Measurements from ENCODE around the gene MYLK4. TPM values are rescaled to one million over a fixed set of nuclear protein-coding genes. Genes with fewer than 3 reads are reported as not detected.

MYLK4 gene
- polyA plus RNA-seq, 1 donor from 2014 or later, result 1.3 TPM

GRCh38 chr6:2630891-2631571 is 119.7 kb downstream of the MYLK4 start:
- Histone ChIP-seq H3K4me3 (ENCODE audit: low read length) (no peak overlapping the region), H3K27ac (ENCODE audit: low read length) (no peak overlapping the region), H4K20me1 (ENCODE audit: insufficient read depth) (no peaks in the 10 kb centered on the region), H2AFZ (ENCODE audit: low read depth, low read length) (no peak overlapping the region), H3K9me2 (ENCODE audit: insufficient read depth, low read length) (no peaks in the 10 kb centered on the region), H3F3A (ENCODE audit: insufficient read depth, low read length, poor library complexity, severe bottlenecking) (no peaks in the 10 kb centered on the region), H3K4me2 (ENCODE audit: low read length) (no peak overlapping the region), H3K27me3 (ENCODE audit: insufficient read depth, low read depth, low read length) (no peaks in the 10 kb centered on the region), H3K9me3 (ENCODE audit: low read length) (no peaks in the 10 kb centered on the region), H3K9ac (ENCODE audit: low read length) (no peak overlapping the region), H3K79me2 (replicated peaks; ENCODE audit: insufficient read depth, low read length) (no peaks in the 10 kb centered on the region), H3K36me3 (ENCODE audit: insufficient read depth, low read length) (no peaks in the 10 kb centered on the region)
- TF ChIP-seq MXI1 (conservative IDR thresholded peaks at IDR 0.05; ENCODE audit: poor library complexity, severe bottlenecking), result no peak
- no peak for TF ChIP-seq REST (IDR thresholded peaks at IDR 0.05; ENCODE audit: borderline replicate concordance)

GRCh38 chr6:2630359-2630758 is 120.4 kb downstream of the MYLK4 start:
- no peak overlapping the region for H3K27ac ChIP-seq (ENCODE audit: low read length)
- no peak overlapping the region for H3K9ac ChIP-seq (ENCODE audit: low read length)
- no peak overlapping the region for H2AFZ ChIP-seq (ENCODE audit: low read depth, low read length)
- H3K4me3 ChIP-seq (ENCODE audit: low read length), result no peak overlapping the region
- no peaks in the 10 kb centered on the region for H3K9me2 ChIP-seq (ENCODE audit: insufficient read depth, low read length)
- no peaks in the 10 kb centered on the region for H3F3A ChIP-seq (ENCODE audit: insufficient read depth, low read length, poor library complexity, severe bottlenecking)
- H3K36me3 ChIP-seq (ENCODE audit: insufficient read depth, low read length), result no peaks in the 10 kb centered on the region
- no peaks in the 10 kb centered on the region for H3K27me3 ChIP-seq (ENCODE audit: insufficient read depth, low read depth, low read length)
- H3K79me2 ChIP-seq (replicated peaks; ENCODE audit: insufficient read depth, low read length), result no peaks in the 10 kb centered on the region
- no peak overlapping the region for H3K4me2 ChIP-seq (ENCODE audit: low read length)
- TF ChIP-seq EZH2 (IDR thresholded peaks at IDR 0.05; ENCODE audit: borderline replicate concordance, insufficient read depth, low read length, poor library complexity, severe bottlenecking) (no peak), MXI1 (conservative IDR thresholded peaks at IDR 0.05; ENCODE audit: poor library complexity, severe bottlenecking) (no peak), RAD21 (conservative IDR thresholded peaks at IDR 0.05) (no peak), POLR2AphosphoS5 (IDR thresholded peaks at IDR 0.05) (no peak), EP300 (conservative IDR thresholded peaks at IDR 0.05; ENCODE audit: poor library complexity, severe bottlenecking) (no peak), CTCF (IDR thresholded peaks at IDR 0.05; ENCODE audit: poor library complexity, severe bottlenecking) (no peak), REST (IDR thresholded peaks at IDR 0.05; ENCODE audit: borderline replicate concordance) (no peak), SMC3 (conservative IDR thresholded peaks at IDR 0.05; ENCODE audit: poor library complexity) (no peak)
- H4K20me1 ChIP-seq (ENCODE audit: insufficient read depth), result no peaks in the 10 kb centered on the region
- no peaks in the 10 kb centered on the region for H3K9me3 ChIP-seq (ENCODE audit: low read length)
